ENCODE data around the gene OLFML2A. TPM values are rescaled to one million over a fixed set of nuclear protein-coding genes. Genes with fewer than 3 reads are reported as not detected.

Gene OLFML2A
- total RNA-seq, 1 donor = 29.7 TPM

DNA sequence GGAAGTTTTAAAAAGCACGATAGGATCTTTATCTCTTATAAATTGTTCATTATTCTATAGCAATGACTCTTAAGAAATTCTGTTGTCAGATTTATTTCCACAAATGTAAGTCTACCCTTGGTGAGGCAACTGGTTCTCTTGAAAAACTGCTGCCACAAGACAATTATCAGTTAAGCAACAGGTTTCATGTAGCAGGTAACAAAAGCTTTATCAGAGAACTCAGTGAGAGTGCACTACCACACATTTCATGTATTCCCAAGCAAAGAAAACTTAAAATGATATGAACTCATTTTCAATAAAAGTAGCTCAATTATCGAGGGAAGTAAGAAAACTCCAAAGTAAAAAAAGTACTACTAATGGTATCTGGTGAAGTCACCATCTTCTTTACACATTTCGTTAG, 15.2 kb upstream of the OLFML2A start:
- Histone ChIP-seq H3K27me3 (ENCODE audit: insufficient read depth, low read length) (peaks cover 90% of the 10 kb centered on the region), H3K36me3 (ENCODE audit: insufficient read depth, low read length) (no peaks in the 10 kb centered on the region), H3K4me3 (ENCODE audit: insufficient read depth, low read length) (no peak overlapping the region)

DNA sequence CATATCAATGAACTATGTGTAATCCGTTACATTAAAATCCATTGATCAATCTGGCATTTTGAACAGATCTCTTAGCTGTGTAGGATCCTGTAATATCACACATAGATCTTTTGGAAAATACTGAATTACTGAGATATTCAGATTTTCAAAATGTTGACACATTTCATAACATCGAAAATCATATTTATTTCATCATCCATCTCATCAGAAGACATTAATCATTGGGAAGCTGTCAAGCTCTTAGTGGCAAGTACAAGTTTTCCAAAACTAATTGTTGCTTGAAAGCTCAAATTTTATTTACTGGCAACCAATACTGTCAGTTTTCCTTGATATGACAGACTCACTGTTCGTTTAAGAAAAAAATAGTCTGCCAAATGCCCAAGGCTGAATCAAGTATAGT, 14.3 kb upstream of the OLFML2A start:
- Histone ChIP-seq H3K4me2 (ENCODE audit: insufficient read depth, low read length) (no peak overlapping the region), H3K4me1 (ENCODE audit: insufficient read depth, low read length) (no peaks in the 10 kb centered on the region), H2AFZ (ENCODE audit: low read length) (no peak overlapping the region), H3K4me3 (ENCODE audit: insufficient read depth, low read length) (no peak overlapping the region), H4K20me1 (ENCODE audit: insufficient read depth, low read length) (no peaks in the 10 kb centered on the region), H3K9me3 (ENCODE audit: low read depth, low read length) (no peaks in the 10 kb centered on the region), H3K36me3 (ENCODE audit: insufficient read depth, low read length) (no peaks in the 10 kb centered on the region), H3K79me2 (ENCODE audit: insufficient read depth, low read length) (no peaks in the 10 kb centered on the region), H3K27me3 (ENCODE audit: insufficient read depth, low read length) (peaks cover 90% of the 10 kb centered on the region), H3K27ac (ENCODE audit: low read depth, low read length) (no peak overlapping the region)
- DNase-seq (ENCODE audit: insufficient read length, low spot score, missing footprints) = no peak
- TF ChIP-seq, protein P1, sequence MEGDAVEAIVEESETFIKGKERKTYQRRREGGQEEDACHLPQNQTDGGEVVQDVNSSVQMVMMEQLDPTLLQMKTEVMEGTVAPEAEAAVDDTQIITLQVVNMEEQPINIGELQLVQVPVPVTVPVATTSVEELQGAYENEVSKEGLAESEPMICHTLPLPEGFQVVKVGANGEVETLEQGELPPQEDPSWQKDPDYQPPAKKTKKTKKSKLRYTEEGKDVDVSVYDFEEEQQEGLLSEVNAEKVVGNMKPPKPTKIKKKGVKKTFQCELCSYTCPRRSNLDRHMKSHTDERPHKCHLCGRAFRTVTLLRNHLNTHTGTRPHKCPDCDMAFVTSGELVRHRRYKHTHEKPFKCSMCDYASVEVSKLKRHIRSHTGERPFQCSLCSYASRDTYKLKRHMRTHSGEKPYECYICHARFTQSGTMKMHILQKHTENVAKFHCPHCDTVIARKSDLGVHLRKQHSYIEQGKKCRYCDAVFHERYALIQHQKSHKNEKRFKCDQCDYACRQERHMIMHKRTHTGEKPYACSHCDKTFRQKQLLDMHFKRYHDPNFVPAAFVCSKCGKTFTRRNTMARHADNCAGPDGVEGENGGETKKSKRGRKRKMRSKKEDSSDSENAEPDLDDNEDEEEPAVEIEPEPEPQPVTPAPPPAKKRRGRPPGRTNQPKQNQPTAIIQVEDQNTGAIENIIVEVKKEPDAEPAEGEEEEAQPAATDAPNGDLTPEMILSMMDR (IDR thresholded peaks at IDR 0.05; ENCODE audit: extremely low read depth, low read depth, low read length) = no peak

More for the DNA sequence above, 15.2 kb upstream of the OLFML2A start:
- no peaks in the 10 kb centered on the region for H3K9me3 ChIP-seq (ENCODE audit: low read depth, low read length)
- no peaks in the 10 kb centered on the region for H3K79me2 ChIP-seq (ENCODE audit: insufficient read depth, low read length)
- TF ChIP-seq, protein P1 (IDR thresholded peaks at IDR 0.05; ENCODE audit: extremely low read depth, low read depth, low read length) = no peak
- H3K4me2 ChIP-seq (ENCODE audit: insufficient read depth, low read length) = no peak overlapping the region
- H3K27ac ChIP-seq (ENCODE audit: low read depth, low read length) = no peak overlapping the region
- no peaks in the 10 kb centered on the region for H3K4me1 ChIP-seq (ENCODE audit: insufficient read depth, low read length)
- DNase-seq (ENCODE audit: insufficient read length, low spot score, missing footprints) = no peak
- no peak overlapping the region for H2AFZ ChIP-seq (ENCODE audit: low read length)
- H4K20me1 ChIP-seq (ENCODE audit: insufficient read depth, low read length) = no peaks in the 10 kb centered on the region

DNA sequence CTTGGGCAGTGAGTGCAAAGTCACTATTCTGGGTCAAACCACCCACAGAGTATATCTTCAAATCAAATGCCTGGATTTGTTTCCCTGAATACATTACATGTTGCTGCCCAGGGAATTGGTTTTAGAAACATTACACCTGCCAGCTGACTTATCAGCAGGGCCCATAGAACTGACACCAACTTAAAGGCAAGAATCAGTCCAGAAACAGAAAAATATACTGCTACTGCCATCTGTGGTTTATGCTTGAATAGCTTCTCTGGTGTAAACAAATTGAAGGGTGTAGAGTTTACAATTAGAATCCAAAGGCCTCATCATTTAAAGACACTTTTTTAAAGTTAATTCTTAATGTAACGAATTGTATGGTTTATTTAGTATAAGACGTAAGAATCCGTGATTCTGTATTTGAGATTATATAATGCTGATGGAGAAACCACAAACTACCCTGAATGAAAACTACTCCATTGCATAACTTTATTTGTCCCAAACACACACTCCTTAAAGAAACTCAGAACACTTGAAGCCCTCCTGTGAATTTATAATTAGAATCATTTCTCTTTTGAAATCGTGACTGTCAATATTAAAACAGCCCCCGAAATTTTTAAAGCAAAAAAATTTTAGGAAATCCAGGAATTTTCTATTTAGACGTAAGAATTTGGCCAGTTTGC, 12.0 kb upstream of the OLFML2A start:
- Histone ChIP-seq H3K4me1 (ENCODE audit: insufficient read depth, low read length) (no peaks in the 10 kb centered on the region), H2AFZ (ENCODE audit: low read length) (no peak overlapping the region), H3K9me3 (ENCODE audit: low read depth, low read length) (no peaks in the 10 kb centered on the region), H3K4me3 (ENCODE audit: insufficient read depth, low read length) (no peak overlapping the region), H3K27ac (ENCODE audit: low read depth, low read length) (no peak overlapping the region), H3K4me2 (ENCODE audit: insufficient read depth, low read length) (no peak overlapping the region), H3K79me2 (ENCODE audit: insufficient read depth, low read length) (no peaks in the 10 kb centered on the region), H3K36me3 (ENCODE audit: insufficient read depth, low read length) (no peaks in the 10 kb centered on the region), H4K20me1 (ENCODE audit: insufficient read depth, low read length) (peaks cover 10% of the 10 kb centered on the region), H3K27me3 (ENCODE audit: insufficient read depth, low read length) (peaks cover 94% of the 10 kb centered on the region)
- peak; percentile 68 for DNase-seq (ENCODE audit: insufficient read length, low spot score, missing footprints)
- TF ChIP-seq, protein P1 (IDR thresholded peaks at IDR 0.05; ENCODE audit: extremely low read depth, low read depth, low read length) = peak; percentile 42

DNA sequence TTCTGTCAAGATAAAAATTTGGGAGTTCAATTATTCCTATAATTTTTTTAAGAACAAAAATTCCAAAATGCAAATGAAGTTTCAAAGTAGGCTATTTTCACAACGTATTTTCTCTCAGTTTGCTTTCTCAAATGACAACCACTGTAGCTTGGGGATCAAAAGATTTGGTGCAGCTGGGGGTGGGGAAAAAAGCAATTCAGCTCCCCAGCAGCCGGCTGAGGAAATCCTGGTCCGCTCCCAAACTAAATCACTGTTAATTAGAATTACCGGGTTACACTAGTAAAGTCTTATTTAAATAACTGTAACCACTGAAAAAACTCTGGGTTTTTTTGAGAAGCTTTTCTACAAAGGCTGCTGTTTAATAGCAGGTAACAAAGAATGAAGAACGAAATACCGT, 11.5 kb upstream of the OLFML2A start:
- no peak overlapping the region for H3K4me3 ChIP-seq (ENCODE audit: insufficient read depth, low read length)
- H3K36me3 ChIP-seq (ENCODE audit: insufficient read depth, low read length) = no peaks in the 10 kb centered on the region
- peaks cover 97% of the 10 kb centered on the region for H3K27me3 ChIP-seq (ENCODE audit: insufficient read depth, low read length)

More for the DNA sequence above, 11.5 kb upstream of the OLFML2A start:
- DNase-seq (ENCODE audit: insufficient read length, low spot score, missing footprints) = no peak
- H3K27ac ChIP-seq (ENCODE audit: low read depth, low read length) = no peak overlapping the region
- TF ChIP-seq, protein P1 (IDR thresholded peaks at IDR 0.05; ENCODE audit: extremely low read depth, low read depth, low read length) = no peak
- H4K20me1 ChIP-seq (ENCODE audit: insufficient read depth, low read length) = peaks cover 11% of the 10 kb centered on the region
- no peaks in the 10 kb centered on the region for H3K9me3 ChIP-seq (ENCODE audit: low read depth, low read length)
- no peak overlapping the region for H3K4me2 ChIP-seq (ENCODE audit: insufficient read depth, low read length)
- no peaks in the 10 kb centered on the region for H3K79me2 ChIP-seq (ENCODE audit: insufficient read depth, low read length)
- H2AFZ ChIP-seq (ENCODE audit: low read length) = no peak overlapping the region
- H3K4me1 ChIP-seq (ENCODE audit: insufficient read depth, low read length) = no peaks in the 10 kb centered on the region
